ENCODE measurements around the gene RFX3. TPM values are rescaled to one million over a fixed set of nuclear protein-coding genes. Genes with fewer than 3 reads are reported as not detected.

RFX3 gene
- total RNA-seq, 4 donors from 2014 or later, result 7.0 to 11.3 (median 8.6) TPM

DNA sequence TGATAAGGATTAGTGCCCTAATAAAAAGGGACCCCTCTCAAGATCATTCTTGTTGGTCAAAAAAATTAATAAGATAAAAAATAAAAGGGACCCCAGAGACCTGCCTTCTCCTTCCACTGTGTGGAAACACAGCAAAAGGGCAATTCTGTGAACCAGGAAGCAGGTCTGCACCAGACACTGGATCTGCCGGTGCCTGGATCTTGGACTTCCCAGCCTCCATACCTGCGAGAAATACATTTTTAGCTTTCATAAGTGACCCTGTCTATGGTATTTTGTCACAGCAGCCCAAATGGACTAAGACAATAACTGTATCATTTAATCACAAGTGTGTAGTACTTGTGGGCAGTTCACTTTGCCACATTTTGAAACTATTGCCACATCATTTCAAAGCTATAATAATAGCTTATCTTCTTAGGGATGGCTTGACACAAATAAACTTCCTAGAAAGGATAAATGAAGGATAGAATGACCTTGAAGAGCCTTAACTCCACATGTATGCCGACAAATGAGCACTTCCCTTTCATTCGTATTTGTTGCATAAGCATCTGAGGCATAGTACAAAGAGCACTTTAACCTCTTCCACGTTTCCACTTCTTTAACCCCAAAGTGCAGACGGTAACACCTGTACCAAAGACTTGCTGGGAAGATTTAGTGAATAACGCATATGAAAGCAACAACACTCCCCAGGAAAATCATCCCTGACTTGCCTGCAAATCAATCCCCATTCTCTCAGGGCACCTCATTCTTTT, 336.5 kb downstream of the RFX3 start:
- no peak for ATAC-seq (ENCODE audit: low FRiP score)
- TF ChIP-seq, protein P1, sequence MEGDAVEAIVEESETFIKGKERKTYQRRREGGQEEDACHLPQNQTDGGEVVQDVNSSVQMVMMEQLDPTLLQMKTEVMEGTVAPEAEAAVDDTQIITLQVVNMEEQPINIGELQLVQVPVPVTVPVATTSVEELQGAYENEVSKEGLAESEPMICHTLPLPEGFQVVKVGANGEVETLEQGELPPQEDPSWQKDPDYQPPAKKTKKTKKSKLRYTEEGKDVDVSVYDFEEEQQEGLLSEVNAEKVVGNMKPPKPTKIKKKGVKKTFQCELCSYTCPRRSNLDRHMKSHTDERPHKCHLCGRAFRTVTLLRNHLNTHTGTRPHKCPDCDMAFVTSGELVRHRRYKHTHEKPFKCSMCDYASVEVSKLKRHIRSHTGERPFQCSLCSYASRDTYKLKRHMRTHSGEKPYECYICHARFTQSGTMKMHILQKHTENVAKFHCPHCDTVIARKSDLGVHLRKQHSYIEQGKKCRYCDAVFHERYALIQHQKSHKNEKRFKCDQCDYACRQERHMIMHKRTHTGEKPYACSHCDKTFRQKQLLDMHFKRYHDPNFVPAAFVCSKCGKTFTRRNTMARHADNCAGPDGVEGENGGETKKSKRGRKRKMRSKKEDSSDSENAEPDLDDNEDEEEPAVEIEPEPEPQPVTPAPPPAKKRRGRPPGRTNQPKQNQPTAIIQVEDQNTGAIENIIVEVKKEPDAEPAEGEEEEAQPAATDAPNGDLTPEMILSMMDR (IDR thresholded peaks at IDR 0.05), result no peak
- DNase-seq (ENCODE audit: low spot score), result no peak

- ATAC-seq (ENCODE audit: low FRiP score) (no peak), DNase-seq (ENCODE audit: low spot score) (no peak)
- TF ChIP-seq, protein P1 (IDR thresholded peaks at IDR 0.05), result no peak
Observed at GRCh38 chr9:3186751-3187150, 339.1 kb downstream of the RFX3 start.

DNA sequence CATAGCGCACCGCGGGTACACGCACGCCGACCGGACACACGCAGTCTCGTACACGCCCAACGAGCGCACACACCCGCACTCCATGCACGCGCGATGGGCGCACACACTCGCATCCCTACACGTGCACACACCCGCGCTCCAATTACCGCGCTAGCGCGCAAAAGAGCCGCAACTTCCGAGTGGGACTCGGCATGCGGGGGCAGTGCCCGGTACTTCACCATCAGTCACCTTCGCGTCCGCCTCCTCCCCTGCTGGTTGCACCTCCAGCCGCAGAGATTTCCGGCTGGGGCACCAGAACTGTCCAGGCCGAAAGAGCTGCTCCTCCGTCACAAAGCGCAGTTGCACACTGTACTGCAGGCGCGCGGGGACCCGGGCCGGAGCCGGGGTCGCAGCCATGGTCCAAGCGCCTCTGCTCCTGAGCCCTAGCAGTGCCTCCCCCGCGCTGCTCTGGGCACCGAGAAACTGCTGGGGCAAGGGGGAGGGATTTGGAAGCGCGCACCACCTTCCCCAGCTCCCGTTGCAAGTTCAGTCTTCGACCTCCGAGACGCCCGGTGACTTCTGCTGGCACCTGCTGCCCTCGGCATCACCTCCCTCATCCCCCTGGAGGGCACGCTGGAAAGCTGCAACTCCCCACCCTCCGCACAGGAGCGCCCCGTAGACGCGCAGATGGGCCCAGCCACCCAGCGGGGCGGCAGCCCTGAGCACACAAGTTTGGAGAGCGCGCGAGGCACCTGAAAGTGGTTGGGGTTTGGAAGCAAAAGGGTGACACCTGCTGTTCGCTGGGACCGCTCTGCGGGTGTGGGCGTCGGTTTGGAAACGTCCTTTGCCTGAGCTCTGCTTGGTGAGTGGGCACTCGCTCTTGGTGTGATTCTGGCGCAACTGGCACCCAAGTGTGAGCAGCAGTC, 344.5 kb downstream of the RFX3 start:
- DNase-seq (ENCODE audit: low spot score) (no peak), ATAC-seq (ENCODE audit: low FRiP score) (no peak)

GRCh38 chr9:3180696-3181048, 345.1 kb downstream of the RFX3 start:
- ATAC-seq (ENCODE audit: low FRiP score) (no peak), DNase-seq (ENCODE audit: low spot score) (no peak)
- TF ChIP-seq, protein P1 (IDR thresholded peaks at IDR 0.05), result no peak

More for the DNA sequence above, 344.5 kb downstream of the RFX3 start:
- TF ChIP-seq, protein P1 (IDR thresholded peaks at IDR 0.05), result no peak

DNA sequence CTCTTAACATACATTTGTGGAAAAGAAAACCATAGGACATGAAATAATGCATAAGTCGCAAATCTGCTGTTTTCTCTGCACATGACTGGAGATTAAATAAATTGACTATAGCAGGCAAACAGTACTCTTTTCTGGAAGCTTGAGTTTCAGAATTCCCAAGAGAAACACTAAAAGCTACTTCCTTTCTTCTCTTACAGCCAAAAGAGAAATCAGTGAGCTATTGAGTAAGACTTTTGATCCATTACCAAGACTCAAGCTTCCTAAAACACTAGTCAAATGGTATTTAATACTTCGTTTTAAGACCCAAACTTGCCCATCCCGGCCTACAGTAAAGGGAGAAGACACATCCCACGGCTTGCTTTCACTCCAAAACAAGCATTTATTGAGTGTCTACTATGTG, 346.1 kb downstream of the RFX3 start:
- TF ChIP-seq, protein P1 (IDR thresholded peaks at IDR 0.05), result no peak
- ATAC-seq (ENCODE audit: low FRiP score), result no peak
- DNase-seq (ENCODE audit: low spot score), result no peak

GRCh38 chr9:3177936-3178335, 347.9 kb downstream of the RFX3 start:
- DNase-seq (ENCODE audit: low spot score) (no peak), ATAC-seq (ENCODE audit: low FRiP score) (no peak)
- TF ChIP-seq, protein P1 (IDR thresholded peaks at IDR 0.05), result no peak

Measured in omental fat pad (tissue), 4 donors.